Activated naive CD8-positive, alpha-beta T cell treated with anti-CD3 and anti-CD28 coated beads, Interleukin-2, amount 10 ng/mL, durations not matched to agents 7 days and 5 days (primary cell): ENCODE measurements around the gene LAMTOR2. TPM values are rescaled to one million over a fixed set of nuclear protein-coding genes. Genes with fewer than 3 reads are reported as not detected.

ENCODE experiments used
- ATAC-seq: fragments of 150-1000 bp; cut with Tn5 transposase; one replicate; pipeline ENCODE4 v1.10.0; 2021; ENCODE audit warnings: low read depth, moderate library complexity
- POLR2A ChIA-PET: fragments of 350-600 bp; sonication (Branson Sonifier 250); formaldehyde crosslinking; loops from one replicate; lab custom pipeline; 2021; ENCODE audit warnings: antibody characterized with exemption; lab: Charles Lee
- DNase-seq: peaks from one replicate; pipeline ENCODE4 v3.0.0; 2021
- H3K27ac Mint-ChIP-seq: one replicate; pipeline ENCODE4 v1.8.0; 2022; ENCODE audit warnings: mild to moderate bottlenecking, mixed read lengths
- H3K27me3 Mint-ChIP-seq: one replicate; pipeline ENCODE4 v1.8.0; 2022; ENCODE audit warnings: mild to moderate bottlenecking, moderate library complexity, mixed read lengths
- H3K36me3 Mint-ChIP-seq: one replicate; pipeline ENCODE4 v1.8.0; 2021; ENCODE audit warnings: mild to moderate bottlenecking, mixed read lengths
- H3K4me1 Mint-ChIP-seq: one replicate; pipeline ENCODE4 v1.8.0; 2021; ENCODE audit warnings: mixed read lengths
- H3K4me3 Mint-ChIP-seq: one replicate; pipeline ENCODE4 v1.8.0; 2022; ENCODE audit warnings: mild to moderate bottlenecking, moderate library complexity, mixed read lengths
- H3K9me3 Mint-ChIP-seq: one replicate; pipeline ENCODE4 v1.8.0; 2021; ENCODE audit warnings: mixed read lengths
- total RNA-seq, 2 experiments: library from RNA; stranded (reverse); gene quantifications; one replicate each; pipeline ENCODE4 v1.2.3, GENCODE V29; 2021

LAMTOR2 gene
- 10 to 100 TPM; 50.9 to 52.6 TPM for total RNA-seq

GRCh38 chr1:156054500-156055280 lies at the start of gene LAMTOR2:
LAMTOR2 (plus strand) TSS chr1:156054782; CDS start chr1:156054890, 108 bp downstream.
- DNase-seq = peak; percentile 96
- ATAC-seq = peak; percentile 75
- POLR2A ChIA-PET = no interaction called here
- Mint-ChIP-seq H3K4me1 (peaks cover 19% of the 10 kb centered on the region), H3K27ac (peak within 1 kb of the TSS; percentile 85), H3K4me3 (peak within 1 kb of the TSS; percentile 96), H3K27me3 (no peaks in the 10 kb centered on the region), H3K36me3 (peaks cover 5% of the 10 kb centered on the region), H3K9me3 (no peaks in the 10 kb centered on the region)

GRCh38 chr1:156004843-156005584 lies 49.6 kb upstream of the LAMTOR2 start:
- ATAC-seq = peak; percentile 92

DNA sequence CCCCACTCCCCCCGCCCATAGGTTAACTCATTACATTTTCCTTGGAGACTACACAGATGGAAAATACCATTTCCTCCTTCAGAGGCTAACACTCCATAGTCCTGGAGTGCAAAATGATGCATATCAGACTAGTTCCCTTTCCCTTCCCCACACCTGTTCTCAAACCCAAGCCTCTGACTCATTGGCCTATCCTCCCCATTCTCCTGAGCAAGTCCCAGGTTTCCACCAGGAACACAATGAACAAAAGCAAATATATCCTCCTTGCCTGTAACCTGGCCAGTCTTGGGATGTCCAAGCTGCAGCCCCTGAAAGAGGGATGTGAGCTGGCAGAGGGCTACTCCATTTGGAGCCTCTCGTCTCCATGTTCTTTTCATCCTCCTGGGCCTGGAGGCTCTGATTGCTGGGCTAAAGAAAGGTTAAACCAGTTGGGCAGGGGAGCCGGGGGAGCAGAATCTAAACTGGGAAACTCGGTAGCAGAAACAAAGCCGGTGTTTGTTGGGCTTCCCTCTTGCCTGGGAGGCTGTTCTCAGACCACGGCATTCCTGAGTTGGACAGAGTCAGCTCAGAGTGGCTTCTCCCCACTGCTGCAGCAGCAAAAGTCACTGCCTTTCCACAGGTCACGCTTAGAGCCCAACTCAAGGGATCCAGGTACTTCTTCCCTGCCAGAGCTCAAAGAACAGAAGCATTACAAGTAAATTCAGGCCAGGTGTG lies 47.8 kb upstream of the LAMTOR2 start:
- peak overlapping the region; percentile 3 for H3K27ac Mint-ChIP-seq

More at GRCh38 chr1:156004843-156005584, 49.6 kb upstream of the LAMTOR2 start:
- POLR2A ChIA-PET = interaction anchor here (0.7 to 1.3 kb wide), 2 partner anchors 28 to 48 kb away, joined by 3 to 4 read pairs; partner anchors contain the start of gene UBQLN4
- peak overlapping the region; percentile 54 for H3K4me3 Mint-ChIP-seq
- H3K27ac Mint-ChIP-seq = peak overlapping the region; percentile 84
- no peaks in the 10 kb centered on the region for H3K27me3 Mint-ChIP-seq
- peak; percentile 52 for DNase-seq
- H3K4me1 Mint-ChIP-seq = peaks cover 24% of the 10 kb centered on the region
- no peaks in the 10 kb centered on the region for H3K9me3 Mint-ChIP-seq
- H3K36me3 Mint-ChIP-seq = peaks cover 19% of the 10 kb centered on the region

GRCh38 chr1:156009404-156009803 lies 45.2 kb upstream of the LAMTOR2 start:
- DNase-seq (no peak), ATAC-seq (no peak)
- H3K4me3 Mint-ChIP-seq = no peak overlapping the region
- peaks cover 29% of the 10 kb centered on the region for H3K4me1 Mint-ChIP-seq
- no peaks in the 10 kb centered on the region for H3K27me3 Mint-ChIP-seq
- H3K27ac Mint-ChIP-seq = no peak overlapping the region
- POLR2A ChIA-PET = no interaction called here
- no peaks in the 10 kb centered on the region for H3K9me3 Mint-ChIP-seq
- H3K36me3 Mint-ChIP-seq = peaks cover 38% of the 10 kb centered on the region

More for the DNA sequence above, 47.8 kb upstream of the LAMTOR2 start:
- Mint-ChIP-seq H3K4me1 (peaks cover 29% of the 10 kb centered on the region), H3K36me3 (peaks cover 33% of the 10 kb centered on the region), H3K27me3 (no peaks in the 10 kb centered on the region), H3K9me3 (no peaks in the 10 kb centered on the region), H3K4me3 (no peak overlapping the region)
- DNase-seq (no peak), ATAC-seq (no peak)
- POLR2A ChIA-PET = interaction anchor here (1.1 kb wide), 1 partner anchor 27 kb away, joined by 4 read pairs; no protein-coding TSS in a partner anchor

DNA sequence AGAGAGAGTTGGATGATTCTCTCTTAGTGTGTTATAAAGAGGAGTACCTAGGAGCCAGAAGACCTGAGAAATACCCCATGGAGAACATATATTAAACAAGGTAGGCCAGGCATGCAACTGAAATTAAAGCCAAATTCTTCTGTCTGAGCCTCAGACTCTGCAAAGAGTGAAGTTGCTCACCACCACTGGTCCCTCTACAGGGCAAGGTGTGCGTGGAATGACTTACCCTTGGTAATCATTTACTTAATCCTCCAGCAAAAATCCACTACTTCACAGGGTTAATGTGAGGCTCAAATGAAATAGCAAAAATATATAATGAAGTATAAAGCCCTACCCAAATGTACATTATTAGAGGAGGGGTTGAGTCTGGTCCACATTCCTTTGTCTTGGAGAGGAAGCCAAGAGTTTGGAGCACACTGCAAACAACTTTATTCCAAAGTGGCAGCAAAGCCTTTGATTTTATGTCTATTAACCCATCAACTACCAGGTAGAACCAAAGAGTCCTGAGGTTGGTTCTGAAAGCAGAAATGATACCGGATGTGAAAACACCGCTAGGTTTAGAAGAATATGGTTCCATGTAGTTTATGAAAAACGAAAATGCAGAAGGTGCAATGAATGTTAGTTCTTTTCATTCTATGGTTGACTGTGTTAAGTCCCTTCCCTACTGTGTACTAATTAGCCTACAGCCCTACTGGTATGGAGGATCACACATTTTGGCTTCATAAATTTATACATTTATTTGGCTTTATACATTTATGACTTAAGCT lies 42.3 kb upstream of the LAMTOR2 start:
- Mint-ChIP-seq H3K4me3 (no peak overlapping the region), H3K27ac (no peak overlapping the region), H3K27me3 (no peaks in the 10 kb centered on the region), H3K9me3 (no peaks in the 10 kb centered on the region), H3K4me1 (peaks cover 17% of the 10 kb centered on the region), H3K36me3 (peaks cover 40% of the 10 kb centered on the region)
- no peak for DNase-seq
- POLR2A ChIA-PET = no interaction called here
- no peak for ATAC-seq

DNA sequence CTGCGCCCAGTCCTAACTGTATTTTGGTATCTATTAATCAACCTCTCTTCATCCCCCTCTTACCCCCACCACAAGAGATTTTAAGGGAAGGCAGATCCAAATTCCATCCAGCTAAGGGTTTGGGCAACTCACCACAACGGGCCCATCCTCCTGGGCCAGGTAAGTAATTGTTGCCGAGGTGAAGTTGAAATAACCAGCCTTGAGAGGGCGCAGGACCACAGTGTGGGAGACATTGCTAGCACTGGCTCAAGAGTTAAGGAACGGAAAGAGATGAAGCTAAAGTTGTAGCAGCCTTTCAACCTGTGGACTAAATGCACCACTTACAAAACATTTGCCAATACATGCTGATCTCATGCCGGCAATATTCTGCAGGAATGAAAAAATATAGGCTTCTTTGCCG lies 39.8 kb upstream of the LAMTOR2 start:
- POLR2A ChIA-PET = no interaction called here
- Mint-ChIP-seq H3K9me3 (no peaks in the 10 kb centered on the region), H3K36me3 (peaks cover 40% of the 10 kb centered on the region), H3K4me1 (peaks cover 25% of the 10 kb centered on the region), H3K27ac (no peak overlapping the region), H3K27me3 (no peaks in the 10 kb centered on the region), H3K4me3 (no peak overlapping the region)
- no peak for ATAC-seq
- no peak for DNase-seq

DNA sequence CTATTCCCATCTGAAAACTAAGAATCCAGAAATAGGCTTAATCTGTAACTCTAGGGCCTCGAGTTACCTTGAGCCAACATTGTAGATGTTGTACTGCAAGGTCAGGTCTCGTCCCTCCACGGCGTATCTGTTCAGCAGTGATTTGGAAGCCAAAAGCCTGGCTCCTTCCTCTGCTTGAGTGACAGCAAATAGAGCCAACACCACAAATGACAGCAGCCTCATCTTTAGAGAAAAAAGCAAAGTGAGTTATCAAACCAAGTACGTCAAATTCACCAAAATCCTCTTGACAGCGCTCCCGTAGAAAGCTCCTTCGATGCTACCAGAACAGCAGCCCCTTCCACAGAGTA lies 34.7 kb upstream of the LAMTOR2 start:
- Mint-ChIP-seq H3K27me3 (no peaks in the 10 kb centered on the region), H3K4me3 (peak overlapping the region; percentile 92), H3K27ac (peak overlapping the region; percentile 97), H3K9me3 (no peaks in the 10 kb centered on the region), H3K36me3 (peaks cover 22% of the 10 kb centered on the region), H3K4me1 (peaks cover 26% of the 10 kb centered on the region)
- ATAC-seq (no peak), DNase-seq (no peak)
- POLR2A ChIA-PET = interaction anchor here (0.6 to 1.7 kb wide), 6 partner anchors 11 to 86 kb away, joined by 3 to 5 read pairs (median 4); partner anchors contain the start of gene KHDC4

DNA sequence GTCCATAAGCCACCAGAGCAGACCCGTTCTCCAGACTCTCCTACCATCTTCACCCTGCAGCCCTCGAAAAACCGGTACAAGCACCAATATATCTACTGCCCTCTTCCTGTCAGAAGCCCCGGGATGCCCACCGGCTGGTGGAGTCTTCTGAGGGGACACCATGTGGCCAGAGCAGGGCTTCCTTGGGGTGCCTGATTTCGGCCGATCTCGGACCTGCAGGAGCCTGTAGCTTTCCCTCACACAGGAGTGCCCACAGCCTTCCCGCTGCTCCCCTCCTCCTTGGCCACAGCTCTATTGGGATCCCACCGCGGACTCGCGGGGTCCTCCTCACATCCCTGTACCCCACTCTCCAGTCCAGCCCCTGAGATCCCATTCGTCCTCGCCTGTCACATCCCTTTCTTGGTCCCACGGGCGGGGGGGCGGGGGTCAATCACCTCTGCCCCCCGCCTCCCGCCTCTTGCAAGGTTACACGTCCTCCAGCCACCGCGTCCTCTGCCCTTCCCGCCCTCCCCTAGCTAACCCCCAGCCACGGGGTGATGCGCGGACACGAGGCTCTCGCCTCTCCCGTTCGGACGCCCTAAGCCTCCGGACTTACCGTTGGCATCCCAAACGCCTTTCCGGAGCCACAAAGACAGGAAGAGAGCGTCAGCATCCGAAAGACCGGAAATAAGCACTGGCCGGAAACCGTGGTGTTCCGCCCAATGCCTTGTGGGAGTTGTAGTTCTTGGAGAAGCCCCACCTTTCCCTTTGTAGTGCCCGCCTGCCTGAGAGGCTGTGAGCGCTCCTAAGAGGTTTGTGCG lies 34.1 kb upstream of the LAMTOR2 start, which contains the start of gene SSR2:
Gene SSR2, minus strand, starts transcription at position 659 of the 800 bp plus-strand sequence. CDS start 784 bp downstream, outside the sequence.
- H3K4me3 Mint-ChIP-seq = peak within 1 kb of the TSS; percentile 92
- H3K27ac Mint-ChIP-seq = peak within 1 kb of the TSS; percentile 97
- DNase-seq (peak; percentile 77), ATAC-seq (peak; percentile 97)
- no peaks in the 10 kb centered on the region for H3K27me3 Mint-ChIP-seq
- no peaks in the 10 kb centered on the region for H3K9me3 Mint-ChIP-seq
- POLR2A ChIA-PET = interaction anchor here (0.6 to 1.7 kb wide), 8 partner anchors 10 to 252 kb away, joined by 3 to 5 read pairs (median 4); partner anchors contain the start of gene KHDC4
- peaks cover 22% of the 10 kb centered on the region for H3K36me3 Mint-ChIP-seq
- peaks cover 26% of the 10 kb centered on the region for H3K4me1 Mint-ChIP-seq

- Mint-ChIP-seq H3K36me3 (peaks cover 22% of the 10 kb centered on the region), H3K27me3 (no peaks in the 10 kb centered on the region), H3K27ac (peak overlapping the region; percentile 97), H3K4me1 (peaks cover 29% of the 10 kb centered on the region), H3K9me3 (no peaks in the 10 kb centered on the region), H3K4me3 (peak overlapping the region; percentile 92)
- POLR2A ChIA-PET = interaction anchor here (0.7 to 1.7 kb wide), 4 partner anchors 10 to 252 kb away, joined by 3 to 5 read pairs (median 5); partner anchors contain the start of gene KHDC4
- ATAC-seq = no peak
- no peak for DNase-seq
These were observed 33.5 kb upstream of the LAMTOR2 start for GRCh38 chr1:156021093-156021428.

GRCh38 chr1:156021954-156022353 lies 32.6 kb upstream of the LAMTOR2 start:
- ATAC-seq (no peak), DNase-seq (no peak)
- no peaks in the 10 kb centered on the region for H3K27me3 Mint-ChIP-seq
- H3K27ac Mint-ChIP-seq = no peak overlapping the region
- H3K4me3 Mint-ChIP-seq = no peak overlapping the region
- H3K4me1 Mint-ChIP-seq = peaks cover 28% of the 10 kb centered on the region
- H3K9me3 Mint-ChIP-seq = no peaks in the 10 kb centered on the region
- POLR2A ChIA-PET = no interaction called here
- H3K36me3 Mint-ChIP-seq = peaks cover 18% of the 10 kb centered on the region

- POLR2A ChIA-PET = no interaction called here
- DNase-seq (no peak), ATAC-seq (no peak)
- no peaks in the 10 kb centered on the region for H3K9me3 Mint-ChIP-seq
- H3K27ac Mint-ChIP-seq = no peak overlapping the region
- H3K4me1 Mint-ChIP-seq = peaks cover 15% of the 10 kb centered on the region
- H3K36me3 Mint-ChIP-seq = peaks cover 5% of the 10 kb centered on the region
- H3K4me3 Mint-ChIP-seq = no peak overlapping the region
- H3K27me3 Mint-ChIP-seq = peaks cover 2% of the 10 kb centered on the region
These were observed 29.8 kb upstream of the LAMTOR2 start for GRCh38 chr1:156024801-156025200.

- Mint-ChIP-seq H3K4me1 (peaks cover 11% of the 10 kb centered on the region), H3K9me3 (no peaks in the 10 kb centered on the region), H3K4me3 (no peak overlapping the region), H3K36me3 (no peaks in the 10 kb centered on the region), H3K27me3 (peaks cover 2% of the 10 kb centered on the region), H3K27ac (no peak overlapping the region)
- peak; percentile 84 for ATAC-seq
- DNase-seq = peak; percentile 52
- POLR2A ChIA-PET = interaction anchor here (1.0 kb wide), 1 partner anchor 19 kb away, joined by 3 read pairs; no protein-coding TSS in a partner anchor
These were observed 28.7 kb upstream of the LAMTOR2 start for GRCh38 chr1:156025876-156026275.
